Neural cell (in vitro differentiated cells): ENCODE data around the gene PEAR1. TPM values are rescaled to one million over a fixed set of nuclear protein-coding genes. Genes with fewer than 3 reads are reported as not detected.

Experiments
- H2AFZ ChIP-seq: fragments of 200-600, 300-800 bp; sonication (generic), shearing (Covaris generic); 2 replicates; pipeline ENCODE4 v1.6.0; 2014; ENCODE audit warnings: low read depth, mild to moderate bottlenecking, antibody characterized with exemption, low read length, moderate library complexity
- H3F3A ChIP-seq: fragments of 200-600 bp; shearing (Covaris generic); 2 replicates; pipeline ENCODE4 v1.6.1; 2016; ENCODE audit warnings: mild to moderate bottlenecking, moderate library complexity, mixed read lengths, antibody characterized with exemption, low read length; ENCODE audit not compliant: insufficient read depth, poor library complexity, severe bottlenecking
- H3K27ac ChIP-seq: fragments of 200-600, 300-800 bp; sonication (generic), shearing (Covaris generic); 2 replicates; pipeline ENCODE4 v1.5.1; 2014; ENCODE audit warnings: mild to moderate bottlenecking, low read length, moderate library complexity
- H3K27me3 ChIP-seq: fragments of 300-800, 200-600 bp; sonication (generic), shearing (Covaris generic); 2 replicates; pipeline ENCODE4 v1.6.0; 2014; ENCODE audit warnings: mild to moderate bottlenecking, low read depth, low read length, moderate library complexity; ENCODE audit not compliant: insufficient read depth
- H3K36me3 ChIP-seq: fragments of 300-800, 200-600 bp; sonication (generic), shearing (Covaris generic); 2 replicates; pipeline ENCODE4 v1.5.1; 2014; ENCODE audit warnings: mild to moderate bottlenecking, antibody characterized with exemption, low read length, moderate library complexity; ENCODE audit not compliant: insufficient read depth
- H3K4me2 ChIP-seq: fragments of 300-800, 200-600 bp; sonication (generic), shearing (Covaris generic); 2 replicates; pipeline ENCODE4 v1.6.0; 2014; ENCODE audit warnings: mild to moderate bottlenecking, low read length
- H3K4me3 ChIP-seq: fragments of 300-800, 200-600 bp; sonication (generic), shearing (Covaris generic); 2 replicates; pipeline ENCODE4 v1.5.1; 2014; ENCODE audit warnings: mild to moderate bottlenecking, low read length, moderate library complexity
- H3K79me2 ChIP-seq: fragments of 200-600 bp; shearing (Covaris generic); replicated peaks from 2 replicates; pipeline ENCODE4 v1.6.0; 2014; ENCODE audit warnings: mild to moderate bottlenecking, low read length, moderate library complexity; ENCODE audit not compliant: insufficient read depth
- H3K9ac ChIP-seq: fragments of 300-800, 200-600 bp; sonication (generic), shearing (Covaris generic); 2 replicates; pipeline ENCODE4 v1.6.1; 2016; ENCODE audit warnings: mild to moderate bottlenecking, low read length, mixed read lengths
- H3K9me2 ChIP-seq: fragments of 200-600 bp; shearing (Covaris generic); 2 replicates; pipeline ENCODE4 v1.6.1; 2016; ENCODE audit warnings: mild to moderate bottlenecking, low read length, mixed read lengths; ENCODE audit not compliant: insufficient read depth
- H3K9me3 ChIP-seq: fragments of 200-600, 300-800 bp; sonication (generic), shearing (Covaris generic); 2 replicates; pipeline ENCODE4 v1.6.1; 2016; ENCODE audit warnings: mild to moderate bottlenecking, mixed run types, low read length, moderate library complexity, mixed read lengths
- H4K20me1 ChIP-seq: fragments of 200-600 bp; shearing (Covaris generic); 2 replicates; pipeline ENCODE4 v1.6.1; 2016; ENCODE audit warnings: mild to moderate bottlenecking, mixed run types; ENCODE audit not compliant: insufficient read depth
- EP300 ChIP-seq: fragments of 450-650 bp; conservative IDR thresholded peaks from 2 replicates; pipeline ENCODE4 v1.6.1; 2014; ENCODE audit warnings: antibody characterized with exemption, mild to moderate bottlenecking, moderate library complexity; ENCODE audit not compliant: poor library complexity, severe bottlenecking
- EZH2 ChIP-seq: fragments of 200-600, 300-800 bp; shearing (Covaris generic), sonication (generic); IDR thresholded peaks from 2 replicates; pipeline ENCODE4 v1.6.1; 2014; ENCODE audit warnings: antibody characterized with exemption, low read length, borderline replicate concordance, mild to moderate bottlenecking; ENCODE audit not compliant: insufficient read depth, poor library complexity, severe bottlenecking
- MXI1 ChIP-seq: fragments of 450-650 bp; conservative IDR thresholded peaks from 2 replicates; pipeline ENCODE4 v1.6.1; 2014; ENCODE audit warnings: antibody characterized with exemption, mild to moderate bottlenecking; ENCODE audit not compliant: poor library complexity, severe bottlenecking
- POLR2AphosphoS5 ChIP-seq: IDR thresholded peaks from 2 replicates; pipeline ENCODE4 v1.6.1; 2012
- RAD21 ChIP-seq: fragments of 450-650 bp; conservative IDR thresholded peaks from 2 replicates; pipeline ENCODE4 v1.6.1; 2014; ENCODE audit warnings: antibody characterized with exemption, mild to moderate bottlenecking, moderate library complexity
- REST ChIP-seq: IDR thresholded peaks from 2 replicates; pipeline ENCODE4 v1.6.1; 2012; ENCODE audit warnings: borderline replicate concordance
- SMC3 ChIP-seq: fragments of 450-650 bp; conservative IDR thresholded peaks from 2 replicates; pipeline ENCODE4 v1.6.1; 2014; ENCODE audit warnings: antibody characterized with exemption, mild to moderate bottlenecking, moderate library complexity; ENCODE audit not compliant: poor library complexity
- TAF1 ChIP-seq: IDR thresholded peaks from 2 replicates; pipeline ENCODE4 v1.6.1; 2012; ENCODE audit warnings: low read depth
- polyA plus RNA-seq: library from polyadenylated mRNA; depleted of rRNA; stranded (reverse); fragments of >200 nt; gene quantifications from 2 replicates; pipeline ENCODE4 v1.2.3, GENCODE V29; 2014
- TF ChIP-seq, protein P1 (sequence below): fragments of 450-650 bp; IDR thresholded peaks from 2 replicates; pipeline ENCODE4 v1.5.1; 2014; ENCODE audit warnings: antibody characterized with exemption, mild to moderate bottlenecking, moderate library complexity; ENCODE audit not compliant: poor library complexity, severe bottlenecking

PEAR1 gene
- polyA plus RNA-seq, 1 donor from 2014 or later: not detected

GRCh38 chr1:156904187-156904959 is 10.9 kb downstream of the PEAR1 start:
- Histone ChIP-seq H3K27me3 (no peaks in the 10 kb centered on the region), H3F3A (no peaks in the 10 kb centered on the region), H3K27ac (no peak overlapping the region), H2AFZ (no peak overlapping the region), H3K4me3 (no peak overlapping the region), H4K20me1 (no peaks in the 10 kb centered on the region), H3K79me2 (no peaks in the 10 kb centered on the region), H3K9ac (no peak overlapping the region), H3K9me2 (no peaks in the 10 kb centered on the region), H3K9me3 (no peaks in the 10 kb centered on the region), H3K36me3 (no peaks in the 10 kb centered on the region), H3K4me2 (no peak overlapping the region)
- no peak for TF ChIP-seq REST
- TF ChIP-seq MXI1: no peak
- TF ChIP-seq POLR2AphosphoS5: no peak
- no peak for TF ChIP-seq RAD21
- no peak for TF ChIP-seq TAF1
- no peak for TF ChIP-seq SMC3
- TF ChIP-seq EP300: no peak
- TF ChIP-seq, protein P1, sequence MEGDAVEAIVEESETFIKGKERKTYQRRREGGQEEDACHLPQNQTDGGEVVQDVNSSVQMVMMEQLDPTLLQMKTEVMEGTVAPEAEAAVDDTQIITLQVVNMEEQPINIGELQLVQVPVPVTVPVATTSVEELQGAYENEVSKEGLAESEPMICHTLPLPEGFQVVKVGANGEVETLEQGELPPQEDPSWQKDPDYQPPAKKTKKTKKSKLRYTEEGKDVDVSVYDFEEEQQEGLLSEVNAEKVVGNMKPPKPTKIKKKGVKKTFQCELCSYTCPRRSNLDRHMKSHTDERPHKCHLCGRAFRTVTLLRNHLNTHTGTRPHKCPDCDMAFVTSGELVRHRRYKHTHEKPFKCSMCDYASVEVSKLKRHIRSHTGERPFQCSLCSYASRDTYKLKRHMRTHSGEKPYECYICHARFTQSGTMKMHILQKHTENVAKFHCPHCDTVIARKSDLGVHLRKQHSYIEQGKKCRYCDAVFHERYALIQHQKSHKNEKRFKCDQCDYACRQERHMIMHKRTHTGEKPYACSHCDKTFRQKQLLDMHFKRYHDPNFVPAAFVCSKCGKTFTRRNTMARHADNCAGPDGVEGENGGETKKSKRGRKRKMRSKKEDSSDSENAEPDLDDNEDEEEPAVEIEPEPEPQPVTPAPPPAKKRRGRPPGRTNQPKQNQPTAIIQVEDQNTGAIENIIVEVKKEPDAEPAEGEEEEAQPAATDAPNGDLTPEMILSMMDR: no peak
- no peak for TF ChIP-seq EZH2

- Histone ChIP-seq H3K79me2 (no peaks in the 10 kb centered on the region), H3K4me2 (no peak overlapping the region), H3K27ac (no peak overlapping the region), H3F3A (no peaks in the 10 kb centered on the region), H3K9me3 (no peaks in the 10 kb centered on the region), H3K36me3 (no peaks in the 10 kb centered on the region), H4K20me1 (no peaks in the 10 kb centered on the region), H3K27me3 (no peaks in the 10 kb centered on the region), H3K9ac (no peak overlapping the region), H3K9me2 (no peaks in the 10 kb centered on the region), H3K4me3 (no peak overlapping the region), H2AFZ (no peak overlapping the region)
- TF ChIP-seq RAD21 (no peak), MXI1 (no peak), REST (no peak), POLR2AphosphoS5 (no peak), EP300 (no peak), TAF1 (no peak), SMC3 (no peak), EZH2 (no peak)
- TF ChIP-seq, protein P1: no peak
Observed at GRCh38 chr1:156905176-156905575, 11.7 kb downstream of the PEAR1 start.
